ENCODE results near the gene SLC22A12.

The SLC22A12 gene

GRCh38 chr11:64604458-64605243 is 13.6 kb downstream of the SLC22A12 start:
- no peak for DNase-seq (ENCODE audit: low spot score)

DNA sequence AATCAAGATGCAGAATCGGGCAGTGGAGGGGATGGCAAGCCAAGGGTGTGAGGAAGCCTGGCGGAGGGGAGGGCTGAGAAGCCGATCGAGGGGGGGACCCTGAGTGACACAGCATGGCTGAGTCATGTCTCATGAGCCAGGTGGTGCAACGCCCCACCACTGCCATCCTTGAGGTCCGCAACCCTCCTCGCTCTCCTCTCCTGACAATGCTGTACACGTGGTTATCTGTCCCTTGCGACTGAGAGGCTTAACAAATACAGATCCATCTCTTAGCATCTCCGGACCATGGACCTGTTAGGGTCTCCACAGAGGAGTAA is 14.2 kb downstream of the SLC22A12 start:
- no peak for DNase-seq (ENCODE audit: low spot score)

DNA sequence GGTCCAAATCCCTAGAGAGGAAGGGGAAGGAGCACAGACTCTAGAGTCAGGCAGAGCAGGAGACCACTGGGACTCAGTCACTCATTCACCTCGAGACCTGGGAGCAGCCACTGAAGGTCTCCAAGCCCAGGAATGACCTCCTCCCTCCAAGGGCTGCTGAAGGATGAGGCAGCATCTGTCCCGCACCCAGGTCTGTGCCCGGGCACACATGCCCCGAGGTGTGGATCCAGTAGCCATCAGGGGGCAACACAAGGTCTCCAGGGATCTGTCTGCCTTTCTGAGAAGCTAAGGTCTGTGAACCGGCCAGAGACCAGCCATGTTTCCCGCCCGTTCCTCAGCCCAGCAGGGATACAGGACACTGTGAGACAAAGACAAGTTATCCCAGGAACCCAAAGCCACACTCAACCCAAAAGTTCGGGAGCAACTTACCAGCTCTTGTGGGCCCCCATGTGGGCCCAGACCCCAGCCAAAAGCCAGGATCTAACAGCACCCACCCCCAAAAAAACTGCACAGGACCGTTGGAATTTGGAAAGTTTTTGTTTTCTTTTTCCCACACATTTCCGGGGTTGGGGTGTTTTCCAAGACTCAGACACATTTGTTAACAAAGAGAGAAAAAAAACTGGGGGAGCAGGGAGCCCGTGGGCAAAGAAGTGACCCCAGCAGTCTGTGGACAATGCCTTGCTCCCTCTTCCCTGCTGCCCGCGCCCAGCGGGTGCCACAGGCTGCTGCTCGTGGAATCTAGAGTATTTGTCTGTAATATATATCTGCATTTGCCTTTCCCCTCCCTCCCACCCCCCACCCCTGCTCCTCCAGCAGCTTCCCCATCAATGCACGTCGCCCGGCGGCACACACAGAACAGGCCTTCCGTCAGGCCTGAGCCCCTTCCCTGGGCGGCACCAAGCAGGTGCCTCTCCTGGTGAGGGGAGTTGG is 14.9 kb downstream of the SLC22A12 start:
- DNase-seq (ENCODE audit: low spot score): no peak

GRCh38 chr11:64606796-64607380 is 15.9 kb downstream of the SLC22A12 start:
- DNase-seq (ENCODE audit: low spot score): no peak

DNA sequence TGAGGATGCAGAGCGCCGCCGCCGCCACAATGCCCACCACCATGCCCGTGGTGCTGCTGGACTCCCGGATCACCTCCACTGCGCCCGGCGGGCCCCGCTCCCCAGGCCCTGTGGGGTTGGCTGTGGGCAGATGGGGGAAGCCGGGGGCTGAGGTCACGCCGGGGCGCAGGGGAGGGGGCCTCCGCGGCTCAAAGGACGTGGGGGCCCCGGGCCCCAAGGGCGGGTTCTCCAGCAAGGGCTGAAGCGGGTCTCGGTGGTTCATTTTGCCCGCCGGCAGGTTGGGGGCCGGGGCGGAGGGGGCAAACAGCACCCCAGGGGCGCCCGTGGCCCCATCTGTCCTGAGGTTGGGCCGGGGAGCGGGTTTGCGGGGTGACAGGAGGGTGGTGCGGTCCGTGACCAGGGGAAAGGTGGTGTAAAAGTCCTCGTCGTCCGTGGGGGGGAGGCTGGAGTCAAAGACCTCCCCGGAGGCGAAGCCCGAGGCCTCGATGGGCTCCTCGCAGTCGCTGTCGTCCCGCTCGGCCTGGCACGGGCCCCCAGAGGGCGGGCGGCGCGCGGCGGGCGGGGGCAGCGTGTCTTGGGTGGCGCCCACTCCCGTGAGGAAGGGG is 16.5 kb downstream of the SLC22A12 start:
- DNase-seq (ENCODE audit: low spot score): no peak

DNA sequence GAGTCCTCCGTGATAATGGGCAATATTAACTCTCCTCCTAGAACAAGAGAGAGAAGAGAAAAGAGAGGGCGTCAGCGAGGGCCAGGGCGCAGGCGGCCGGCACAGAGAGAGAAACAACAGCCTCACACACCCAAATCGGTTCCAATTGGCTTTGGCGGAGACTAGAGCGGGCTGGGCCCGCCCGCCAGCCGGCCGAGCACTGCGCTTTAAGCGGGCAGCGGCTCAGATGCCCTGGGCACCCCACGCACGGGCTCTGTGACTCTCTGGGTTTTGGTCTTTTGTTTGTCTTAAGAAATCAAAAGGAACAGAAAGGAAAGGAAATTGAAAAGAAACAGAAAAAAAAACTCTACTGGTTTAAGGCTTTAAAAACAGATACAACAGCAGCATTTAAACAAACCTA is 17.0 kb downstream of the SLC22A12 start:
- DNase-seq (ENCODE audit: low spot score): no peak

DNA sequence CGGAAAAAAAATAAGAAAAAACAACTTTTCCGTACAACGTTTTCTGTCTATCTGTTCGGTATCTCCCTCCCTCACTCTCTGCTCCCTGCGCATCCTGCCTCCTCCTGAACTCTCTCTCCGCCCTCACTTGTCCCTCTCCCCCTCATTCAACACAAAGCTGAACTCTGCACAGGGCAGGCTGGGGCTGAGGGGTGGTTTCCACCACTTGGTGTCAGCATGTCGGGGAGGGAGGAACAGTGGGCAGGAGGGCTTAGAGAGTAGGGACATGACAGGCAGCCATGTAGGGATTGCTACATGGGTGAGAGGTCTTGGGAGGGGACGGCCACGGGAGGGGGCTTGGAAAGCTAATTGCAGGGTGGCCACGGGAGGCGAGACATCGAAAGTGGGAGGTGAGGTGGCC is 17.6 kb downstream of the SLC22A12 start:
- no peak for DNase-seq (ENCODE audit: low spot score)

- DNase-seq (ENCODE audit: low spot score): no peak
These were observed 18.5 kb downstream of the SLC22A12 start for GRCh38 chr11:64609436-64610047.

- DNase-seq (ENCODE audit: low spot score): no peak
These were observed 19.6 kb downstream of the SLC22A12 start for GRCh38 chr11:64610596-64610995.

GRCh38 chr11:64611176-64611575 is 20.2 kb downstream of the SLC22A12 start:
- no peak for DNase-seq (ENCODE audit: low spot score)

- DNase-seq (ENCODE audit: low spot score): no peak
These were observed 21.0 kb downstream of the SLC22A12 start for GRCh38 chr11:64611869-64612646.

DNA sequence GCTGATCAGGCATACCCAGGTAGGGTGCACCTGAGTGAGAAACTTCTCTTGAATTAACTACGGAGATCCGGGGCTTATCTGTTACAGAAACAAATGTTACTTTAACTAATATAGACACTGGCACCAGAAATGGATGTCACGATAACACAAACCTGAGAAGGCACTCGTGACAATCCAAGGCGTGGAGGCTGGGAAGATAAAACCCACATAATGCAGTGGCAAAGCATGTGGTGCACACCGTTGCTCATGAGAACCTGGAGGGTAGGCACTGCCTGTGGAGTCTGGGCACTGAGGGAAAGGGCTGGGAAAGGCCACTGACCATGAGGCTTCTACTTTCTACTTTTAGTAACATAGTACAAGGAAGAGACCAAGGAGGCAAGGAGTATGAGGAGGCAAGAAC is 22.6 kb downstream of the SLC22A12 start:
- DNase-seq (ENCODE audit: low spot score): no peak

DNA sequence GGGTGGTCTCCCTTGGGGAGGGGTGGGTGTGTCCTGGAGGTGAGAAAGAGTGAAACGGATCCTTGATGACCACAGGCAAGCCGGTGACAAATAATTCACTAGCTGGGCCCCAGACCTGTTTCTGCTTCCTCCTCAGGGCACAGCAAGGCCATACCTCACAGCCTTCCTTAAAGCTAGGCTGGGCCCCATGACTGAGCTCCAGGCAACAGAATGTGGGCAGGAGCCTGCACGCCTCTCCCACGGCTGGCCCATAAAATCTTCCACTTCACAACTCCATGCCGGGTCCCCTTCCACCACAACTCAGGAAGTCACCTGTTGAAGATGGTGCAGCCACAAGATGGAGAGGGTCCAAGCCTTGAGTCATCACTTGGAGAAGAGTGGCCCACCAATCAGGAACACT is 23.9 kb downstream of the SLC22A12 start:
- DNase-seq (ENCODE audit: low spot score): no peak

- DNase-seq (ENCODE audit: low spot score): no peak
These were observed 25.8 kb downstream of the SLC22A12 start for GRCh38 chr11:64616817-64617216.

DNA sequence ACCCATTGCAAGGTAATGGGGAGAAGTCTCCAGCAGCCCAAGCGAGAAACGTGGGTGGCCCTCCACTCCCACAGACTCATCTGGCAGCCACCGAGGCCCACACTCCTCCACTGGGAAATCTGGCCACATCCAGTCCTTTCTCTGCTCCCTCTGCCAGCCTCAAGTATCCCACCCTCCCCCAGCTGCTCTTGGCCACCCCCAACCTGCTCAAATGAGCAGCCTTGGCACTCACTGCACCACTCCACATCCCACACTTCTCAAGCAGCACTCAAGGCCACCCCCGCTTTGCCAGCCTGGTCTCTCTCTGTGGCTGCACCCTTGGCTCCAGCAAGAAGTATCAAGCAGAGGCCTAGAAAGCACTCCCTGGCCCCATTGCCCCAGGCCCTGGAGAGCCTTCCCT is 28.2 kb downstream of the SLC22A12 start:
- no peak for DNase-seq (ENCODE audit: low spot score)

DNA sequence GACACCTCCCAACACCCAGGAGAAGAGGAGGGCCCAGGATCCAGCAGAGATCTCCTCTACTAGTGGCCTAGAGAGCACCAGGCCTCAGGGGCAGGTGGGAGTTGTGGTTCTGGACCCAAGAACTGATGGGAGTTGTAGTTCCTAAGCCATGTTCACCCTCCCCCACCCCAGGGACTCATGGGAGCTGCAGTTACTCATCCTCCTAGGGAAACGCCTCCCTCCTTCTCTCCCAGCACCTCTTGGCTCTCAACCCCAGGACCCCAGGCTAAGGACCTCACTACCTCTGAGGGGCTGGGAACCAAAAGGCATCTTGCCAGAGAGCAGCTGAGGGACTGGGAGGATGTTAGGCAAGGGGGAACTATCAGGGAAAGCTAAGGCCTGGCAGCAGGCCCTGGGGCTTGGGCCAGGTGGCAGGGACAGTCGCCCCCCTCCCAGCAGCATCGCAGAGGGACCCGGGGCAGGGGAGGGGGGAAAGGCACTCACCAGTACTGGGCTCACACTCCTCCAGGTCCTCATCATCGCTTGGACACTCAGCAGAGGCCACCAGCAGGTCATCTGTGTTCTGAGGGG is 28.9 kb downstream of the SLC22A12 start:
- DNase-seq (ENCODE audit: low spot score): no peak

GRCh38 chr11:64620381-64620971 is 29.5 kb downstream of the SLC22A12 start:
- no peak for DNase-seq (ENCODE audit: low spot score)

GRCh38 chr11:64621283-64622019 is 30.4 kb downstream of the SLC22A12 start:
- no peak for DNase-seq (ENCODE audit: low spot score)

DNA sequence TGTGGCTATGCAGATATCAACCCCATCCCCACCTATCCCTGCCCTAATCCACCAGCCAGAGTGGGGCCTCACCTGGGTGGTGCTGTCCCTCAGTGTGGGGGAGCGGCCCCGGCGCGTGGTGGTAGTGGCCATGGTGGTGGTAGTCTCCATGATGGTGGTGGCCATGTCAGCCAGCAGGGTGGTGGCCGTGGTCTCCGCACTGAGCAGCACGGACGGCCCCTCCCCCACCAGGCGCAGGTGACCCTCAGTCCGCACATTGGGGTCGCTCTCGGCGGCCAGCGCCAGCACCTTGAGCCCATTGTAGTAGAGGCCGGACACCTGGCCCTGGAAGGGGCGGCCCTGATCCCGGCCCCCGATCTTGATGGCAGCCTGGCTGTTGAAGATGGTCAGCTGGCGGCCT is 31.7 kb downstream of the SLC22A12 start:
- DNase-seq (ENCODE audit: low spot score): no peak
